ENCODE measurements around the gene RANBP9. TPM values are rescaled to one million over a fixed set of nuclear protein-coding genes. Genes with fewer than 3 reads are reported as not detected.

The RANBP9 gene
- total RNA-seq, 2 experiments from 2014 or later = 53.3 to 56.2 TPM

DNA sequence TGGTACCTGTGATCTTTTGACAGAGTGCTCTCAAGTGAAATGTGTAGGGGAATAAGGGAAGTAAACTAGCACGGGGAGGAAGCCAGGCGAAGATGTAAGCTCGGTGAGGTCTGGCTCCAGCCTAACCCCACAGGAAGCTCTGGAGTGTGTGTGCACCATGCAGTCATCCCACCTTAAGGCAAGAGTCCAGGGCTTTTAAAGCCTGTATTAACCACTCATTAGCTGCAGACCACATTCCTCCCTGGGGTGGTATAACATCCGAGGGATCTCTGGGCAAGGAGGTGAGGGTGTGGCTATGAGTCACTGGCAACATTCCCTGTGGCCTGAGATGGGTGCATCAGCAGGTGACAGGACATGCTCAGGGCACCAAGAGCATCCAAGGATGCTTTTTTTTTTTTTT lies 12.5 kb upstream of the RANBP9 start:
- no peak for TF ChIP-seq CTCF (IDR thresholded peaks at IDR 0.05)
- peaks cover 37% of the 10 kb centered on the region for H3K4me1 Mint-ChIP-seq (ENCODE audit: low read depth)
- DNase-seq = no peak
- intact Hi-C loops (cut with micrococcal nuclease) = no loop called here
- CTCF ChIA-PET = interaction anchor here (1.1 to 1.3 kb wide), 2 partner anchors 46 to 150 kb away, joined by 3 to 5 read pairs; partner anchors contain the start of gene SIRT5
- POLR2A ChIA-PET = interaction anchor here (0.6 to 1.3 kb wide), 3 partner anchors 12 to 45 kb away, joined by 3 to 5 read pairs (median 3); partner anchors contain the start of gene RANBP9
- H3K9me3 Mint-ChIP-seq = no peaks in the 10 kb centered on the region
- no peak overlapping the region for H3K27ac Mint-ChIP-seq
- ATAC-seq = no peak
- no peaks in the 10 kb centered on the region for H3K36me3 Mint-ChIP-seq (ENCODE audit: low read depth)
- H3K4me3 Mint-ChIP-seq = no peak overlapping the region
- H3K27me3 Mint-ChIP-seq = no peaks in the 10 kb centered on the region

DNA sequence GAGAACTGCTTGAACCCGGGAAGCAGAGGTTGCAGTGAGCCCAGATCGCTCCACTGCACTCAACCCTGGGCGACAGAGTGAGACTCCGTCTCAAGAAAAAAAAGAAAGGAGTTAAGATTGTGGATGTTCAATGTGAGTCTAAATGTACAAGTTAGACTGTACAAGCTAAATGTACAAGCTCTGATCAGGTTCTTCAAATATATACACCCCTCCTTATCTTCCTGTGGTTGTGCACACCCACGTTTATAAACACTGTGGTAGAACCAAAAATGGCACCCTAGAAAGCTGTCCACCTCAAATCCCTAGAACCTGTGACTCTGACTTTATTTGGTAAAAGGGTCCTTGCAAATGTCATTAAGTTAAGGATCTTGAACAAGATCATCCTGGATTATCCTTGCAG lies 11.2 kb upstream of the RANBP9 start:
- ATAC-seq (no peak), DNase-seq (no peak)
- no peaks in the 10 kb centered on the region for H3K27me3 Mint-ChIP-seq
- H3K4me3 Mint-ChIP-seq = no peak overlapping the region
- CTCF ChIA-PET = no interaction called here
- peaks cover 3% of the 10 kb centered on the region for H3K36me3 Mint-ChIP-seq (ENCODE audit: low read depth)
- intact Hi-C loops (cut with micrococcal nuclease) = no loop called here
- no peak overlapping the region for H3K27ac Mint-ChIP-seq
- peaks cover 37% of the 10 kb centered on the region for H3K4me1 Mint-ChIP-seq (ENCODE audit: low read depth)
- peaks cover 5% of the 10 kb centered on the region for H3K9me3 Mint-ChIP-seq
- POLR2A ChIA-PET = interaction anchor here (1.3 kb wide), 2 partner anchors 11 kb away, joined by 3 to 5 read pairs; partner anchors contain the start of gene RANBP9
- TF ChIP-seq CTCF (IDR thresholded peaks at IDR 0.05) = no peak

GRCh38 chr6:13718123-13718458 lies 6.5 kb upstream of the RANBP9 start:
- no peak overlapping the region for H3K27ac Mint-ChIP-seq
- ChIA-PET CTCF (no interaction called here), POLR2A (no interaction called here)
- intact Hi-C loops (cut with micrococcal nuclease) = no loop called here
- H3K4me3 Mint-ChIP-seq = no peak overlapping the region
- DNase-seq (no peak), ATAC-seq (no peak)
- H3K4me1 Mint-ChIP-seq (ENCODE audit: low read depth) = peaks cover 42% of the 10 kb centered on the region
- peaks cover 22% of the 10 kb centered on the region for H3K9me3 Mint-ChIP-seq
- H3K36me3 Mint-ChIP-seq (ENCODE audit: low read depth) = peaks cover 18% of the 10 kb centered on the region
- TF ChIP-seq CTCF (IDR thresholded peaks at IDR 0.05) = no peak
- no peaks in the 10 kb centered on the region for H3K27me3 Mint-ChIP-seq

GRCh38 chr6:13716955-13717295 lies 5.3 kb upstream of the RANBP9 start:
- ChIA-PET POLR2A (interaction anchor here (1.1 kb wide), 1 partner anchor 9 kb away, joined by 3 read pairs; no protein-coding TSS in a partner anchor), CTCF (no interaction called here)
- H3K36me3 Mint-ChIP-seq (ENCODE audit: low read depth) = peaks cover 18% of the 10 kb centered on the region
- no peak overlapping the region for H3K27ac Mint-ChIP-seq
- peaks cover 46% of the 10 kb centered on the region for H3K4me1 Mint-ChIP-seq (ENCODE audit: low read depth)
- H3K27me3 Mint-ChIP-seq = no peaks in the 10 kb centered on the region
- intact Hi-C loops (cut with micrococcal nuclease) = no loop called here
- DNase-seq (no peak), ATAC-seq (no peak)
- H3K4me3 Mint-ChIP-seq = no peak overlapping the region
- TF ChIP-seq CTCF (IDR thresholded peaks at IDR 0.05) = no peak
- peaks cover 22% of the 10 kb centered on the region for H3K9me3 Mint-ChIP-seq

- Mint-ChIP-seq H3K9me3 (peaks cover 22% of the 10 kb centered on the region), H3K4me3 (no peak overlapping the region), H3K36me3 (ENCODE audit: low read depth) (peaks cover 18% of the 10 kb centered on the region), H3K27me3 (no peaks in the 10 kb centered on the region), H3K4me1 (ENCODE audit: low read depth) (peaks cover 46% of the 10 kb centered on the region), H3K27ac (no peak overlapping the region)
- CTCF ChIA-PET = no interaction called here
- DNase-seq (no peak), ATAC-seq (no peak)
- intact Hi-C loops (cut with micrococcal nuclease) = no loop called here
- TF ChIP-seq CTCF (IDR thresholded peaks at IDR 0.05) = no peak
- POLR2A ChIA-PET = interaction anchor here (1.1 kb wide), 1 partner anchor 10 kb away, joined by 3 read pairs; no protein-coding TSS in a partner anchor
Measured at GRCh38 chr6:13716225-13716954, 4.8 kb upstream of the RANBP9 start.

Measured in activated CD8-positive, alpha-beta T cell treated with anti-CD3 and anti-CD28 coated beads for 36 hours (primary cell).